ENCODE results near the gene CLASP2. TPM values are rescaled to one million over a fixed set of nuclear protein-coding genes. Genes with fewer than 3 reads are reported as not detected.

The CLASP2 gene
- total RNA-seq, 4 donors from 2014 or later = 64.2 to 115 (median 92.1) TPM

GRCh38 chr3:33699275-33699674 lies 18.8 kb downstream of the CLASP2 start:
- TF ChIP-seq POLR2A (IDR thresholded peaks at IDR 0.05) (no peak), CTCF (IDR thresholded peaks at IDR 0.05) (no peak)
- Histone ChIP-seq H3K4me1 (no peaks in the 10 kb centered on the region), H3K27me3 (no peaks in the 10 kb centered on the region), H3K27ac (no peak overlapping the region), H3K9me3 (no peaks in the 10 kb centered on the region), H3K36me3 (no peaks in the 10 kb centered on the region), H3K4me3 (replicated peaks in 1 of 3) (no peak overlapping the region)
- intact Hi-C loops (cut with DNase I) = no loop called here
- 95 to 97% methylated on average over 1 of the region's 1 CpG for WGBS, 2 donors
- no peak for DNase-seq

DNA sequence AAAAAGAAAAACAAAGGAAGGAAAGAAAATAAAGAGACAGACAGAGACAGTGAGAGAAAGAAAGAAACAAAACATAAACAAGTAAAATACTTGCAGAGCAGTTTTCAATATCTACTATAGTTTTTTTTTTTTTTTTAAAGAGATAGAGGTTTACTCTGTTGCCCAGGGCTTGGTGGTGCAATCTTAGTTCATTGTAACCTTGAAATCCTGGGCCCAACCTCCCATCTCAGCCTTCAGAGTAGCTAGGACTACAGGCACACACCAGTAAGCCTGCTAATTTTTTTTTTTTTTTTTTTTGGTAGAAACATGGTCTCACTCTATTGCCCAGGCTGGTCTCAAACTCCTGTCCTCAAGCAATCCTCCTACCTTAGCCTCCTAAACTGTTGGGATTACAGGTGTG lies 23.1 kb downstream of the CLASP2 start:
- no peak for DNase-seq
- Histone ChIP-seq H3K27ac (no peak overlapping the region), H3K4me1 (no peaks in the 10 kb centered on the region), H3K9me3 (no peaks in the 10 kb centered on the region), H3K27me3 (no peaks in the 10 kb centered on the region), H3K36me3 (no peaks in the 10 kb centered on the region), H3K4me3 (replicated peaks in 1 of 3) (no peak overlapping the region)
- no peak for TF ChIP-seq POLR2A (IDR thresholded peaks at IDR 0.05)
- no peak for TF ChIP-seq CTCF (IDR thresholded peaks at IDR 0.05)
- intact Hi-C loops (cut with DNase I) = no loop called here

GRCh38 chr3:33690341-33690740 lies 27.7 kb downstream of the CLASP2 start:
- Histone ChIP-seq H3K4me3 (replicated peaks in 1 of 3) (no peak overlapping the region), H3K4me1 (no peaks in the 10 kb centered on the region), H3K27ac (no peak overlapping the region), H3K27me3 (no peaks in the 10 kb centered on the region), H3K9me3 (no peaks in the 10 kb centered on the region), H3K36me3 (no peaks in the 10 kb centered on the region)
- intact Hi-C loops (cut with DNase I) = no loop called here
- 98 to 100% methylated on average over 2 of the region's 2 CpGs for WGBS, 2 donors
- DNase-seq = no peak
- TF ChIP-seq POLR2A (IDR thresholded peaks at IDR 0.05) (no peak), CTCF (IDR thresholded peaks at IDR 0.05) (no peak)

GRCh38 chr3:33687406-33688010 lies 30.5 kb downstream of the CLASP2 start:
- TF ChIP-seq CTCF (IDR thresholded peaks at IDR 0.05) = no peak
- no peak for TF ChIP-seq POLR2A (IDR thresholded peaks at IDR 0.05)
- DNase-seq = no peak
- Histone ChIP-seq H3K9me3 (no peaks in the 10 kb centered on the region), H3K27ac (no peak overlapping the region), H3K36me3 (no peaks in the 10 kb centered on the region), H3K27me3 (no peaks in the 10 kb centered on the region), H3K4me3 (replicated peaks in 1 of 3) (no peak overlapping the region), H3K4me1 (no peaks in the 10 kb centered on the region)
- WGBS, 2 donors = 82 to 91% methylated on average over 1 of the region's 1 CpG
- intact Hi-C loops (cut with DNase I) = no loop called here

DNA sequence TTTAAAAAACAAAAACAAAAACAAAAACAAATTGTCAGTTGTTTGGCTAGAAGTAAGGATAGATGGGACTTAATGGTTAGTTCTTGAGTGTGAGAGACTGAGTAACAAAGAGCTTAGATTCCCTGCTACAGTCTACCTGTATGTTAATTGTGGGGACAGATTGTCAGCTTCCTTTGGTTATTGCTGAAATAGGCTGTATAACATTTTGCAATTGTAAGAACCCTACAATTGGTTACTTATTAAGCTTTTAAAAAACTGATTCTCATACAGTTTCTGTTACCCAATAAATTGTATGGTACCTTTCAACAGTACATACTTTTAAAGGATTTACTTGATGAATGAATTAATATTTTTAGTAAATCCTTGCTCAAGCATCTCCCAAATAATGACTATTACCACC lies 35.3 kb downstream of the CLASP2 start:
- no peak overlapping the region for H3K27ac ChIP-seq
- no peaks in the 10 kb centered on the region for H3K9me3 ChIP-seq
- intact Hi-C loops (cut with DNase I) = no loop called here
- TF ChIP-seq CTCF (IDR thresholded peaks at IDR 0.05) (no peak), POLR2A (IDR thresholded peaks at IDR 0.05) (no peak)
- DNase-seq = no peak
- H3K4me3 ChIP-seq (replicated peaks in 1 of 3) = no peak overlapping the region
- H3K27me3 ChIP-seq = no peaks in the 10 kb centered on the region
- H3K36me3 ChIP-seq = no peaks in the 10 kb centered on the region
- H3K4me1 ChIP-seq = no peaks in the 10 kb centered on the region

Measured in thyroid gland (tissue), 4 donors.